ENCODE measurements around the gene TRMT10C. TPM values are rescaled to one million over a fixed set of nuclear protein-coding genes. Genes with fewer than 3 reads are reported as not detected.

Gene TRMT10C
- total RNA-seq, 2 donors from 2014 or later = 13.7 to 13.9 TPM

DNA sequence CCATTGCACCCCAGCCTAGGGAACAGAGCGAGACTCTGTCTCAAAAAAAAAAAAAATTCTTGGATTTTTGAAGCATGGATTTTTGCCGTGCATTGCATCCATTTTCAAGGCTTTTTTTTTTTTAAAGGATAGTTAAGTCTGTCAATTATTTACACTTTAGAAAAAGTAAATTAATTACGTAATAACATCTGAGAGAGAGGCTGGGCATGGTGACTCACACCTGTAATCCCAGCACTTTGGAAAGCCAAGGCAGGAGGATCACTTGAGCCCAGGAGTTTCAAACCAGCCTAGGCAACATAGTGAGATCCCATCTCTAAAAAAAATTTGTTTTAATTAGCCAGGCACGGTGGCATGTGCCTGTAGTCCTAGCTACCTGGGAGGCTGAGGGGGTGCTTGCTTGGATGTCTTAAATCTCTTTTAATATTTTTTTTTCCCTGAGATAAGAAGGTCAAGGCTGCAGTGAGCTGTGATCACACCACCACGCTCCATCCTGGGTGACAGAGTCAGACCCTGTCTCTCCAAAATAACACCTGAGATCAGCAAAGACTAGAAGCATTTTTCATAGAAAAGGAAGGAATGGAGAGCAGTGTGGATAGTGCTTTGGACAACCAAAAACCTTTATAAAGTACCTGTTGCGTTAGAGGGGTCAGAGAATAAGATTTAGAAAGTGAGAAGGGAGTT, 41.8 kb upstream of the TRMT10C start:
- H3K27ac ChIP-seq = no peak overlapping the region

DNA sequence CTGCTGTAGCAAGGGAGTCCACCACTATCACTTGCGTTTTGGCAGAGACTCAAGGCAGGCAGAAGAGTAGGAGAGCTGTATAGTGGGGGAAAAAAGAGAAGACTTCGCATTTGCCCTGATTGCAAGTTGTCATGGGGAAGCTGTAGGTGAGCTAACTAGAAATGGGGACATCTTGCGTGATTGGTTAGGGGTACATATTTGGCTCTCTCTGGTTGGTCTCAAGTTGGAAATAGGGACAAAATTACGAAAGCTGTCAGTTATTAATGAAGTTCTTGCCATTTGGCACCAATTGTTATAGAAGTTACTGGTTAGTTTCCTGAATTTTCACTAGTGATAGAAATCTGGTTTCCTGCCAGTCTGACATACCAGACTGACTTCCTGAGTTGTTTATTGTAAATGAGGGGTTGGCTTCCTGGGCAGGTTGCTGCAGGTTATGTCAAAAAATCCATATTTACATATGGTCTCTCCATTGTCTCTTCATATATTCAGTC, 40.4 kb upstream of the TRMT10C start:
- intact Hi-C loops (cut with DNase I) = no loop called here
- H3K9me3 ChIP-seq = no peaks in the 10 kb centered on the region
- H3K36me3 ChIP-seq = no peaks in the 10 kb centered on the region
- TF ChIP-seq POLR2AphosphoS5 (IDR thresholded peaks at IDR 0.05) = no peak
- TF ChIP-seq POLR2A (IDR thresholded peaks at IDR 0.05) = no peak
- TF ChIP-seq, protein P1, sequence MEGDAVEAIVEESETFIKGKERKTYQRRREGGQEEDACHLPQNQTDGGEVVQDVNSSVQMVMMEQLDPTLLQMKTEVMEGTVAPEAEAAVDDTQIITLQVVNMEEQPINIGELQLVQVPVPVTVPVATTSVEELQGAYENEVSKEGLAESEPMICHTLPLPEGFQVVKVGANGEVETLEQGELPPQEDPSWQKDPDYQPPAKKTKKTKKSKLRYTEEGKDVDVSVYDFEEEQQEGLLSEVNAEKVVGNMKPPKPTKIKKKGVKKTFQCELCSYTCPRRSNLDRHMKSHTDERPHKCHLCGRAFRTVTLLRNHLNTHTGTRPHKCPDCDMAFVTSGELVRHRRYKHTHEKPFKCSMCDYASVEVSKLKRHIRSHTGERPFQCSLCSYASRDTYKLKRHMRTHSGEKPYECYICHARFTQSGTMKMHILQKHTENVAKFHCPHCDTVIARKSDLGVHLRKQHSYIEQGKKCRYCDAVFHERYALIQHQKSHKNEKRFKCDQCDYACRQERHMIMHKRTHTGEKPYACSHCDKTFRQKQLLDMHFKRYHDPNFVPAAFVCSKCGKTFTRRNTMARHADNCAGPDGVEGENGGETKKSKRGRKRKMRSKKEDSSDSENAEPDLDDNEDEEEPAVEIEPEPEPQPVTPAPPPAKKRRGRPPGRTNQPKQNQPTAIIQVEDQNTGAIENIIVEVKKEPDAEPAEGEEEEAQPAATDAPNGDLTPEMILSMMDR (IDR thresholded peaks at IDR 0.05) = no peak
- H3K4me1 ChIP-seq (replicated peaks) = no peaks in the 10 kb centered on the region
- no peak for DNase-seq (ENCODE audit: low spot score)
- H3K4me3 ChIP-seq = no peak overlapping the region
- H3K27me3 ChIP-seq (replicated peaks; ENCODE audit: insufficient read depth) = no peaks in the 10 kb centered on the region
- WGBS = 52% methylated on average over 4 of the region's 4 CpGs
- no peak overlapping the region for H3K27ac ChIP-seq

More for the DNA sequence above, 41.8 kb upstream of the TRMT10C start:
- WGBS = 86% methylated on average over 6 of the region's 6 CpGs
- no peaks in the 10 kb centered on the region for H3K4me1 ChIP-seq (replicated peaks)
- H3K4me3 ChIP-seq = no peak overlapping the region
- TF ChIP-seq, protein P1 (IDR thresholded peaks at IDR 0.05) = no peak
- TF ChIP-seq POLR2AphosphoS5 (IDR thresholded peaks at IDR 0.05) (no peak), POLR2A (IDR thresholded peaks at IDR 0.05) (no peak)
- DNase-seq (ENCODE audit: low spot score) = no peak
- intact Hi-C loops (cut with DNase I) = loop anchor here (10.0 kb wide), 1 partner anchor 165 kb away; the partner anchor contains the start of gene RPL24
- H3K27me3 ChIP-seq (replicated peaks; ENCODE audit: insufficient read depth) = no peaks in the 10 kb centered on the region
- no peaks in the 10 kb centered on the region for H3K36me3 ChIP-seq
- H3K9me3 ChIP-seq = no peaks in the 10 kb centered on the region

DNA sequence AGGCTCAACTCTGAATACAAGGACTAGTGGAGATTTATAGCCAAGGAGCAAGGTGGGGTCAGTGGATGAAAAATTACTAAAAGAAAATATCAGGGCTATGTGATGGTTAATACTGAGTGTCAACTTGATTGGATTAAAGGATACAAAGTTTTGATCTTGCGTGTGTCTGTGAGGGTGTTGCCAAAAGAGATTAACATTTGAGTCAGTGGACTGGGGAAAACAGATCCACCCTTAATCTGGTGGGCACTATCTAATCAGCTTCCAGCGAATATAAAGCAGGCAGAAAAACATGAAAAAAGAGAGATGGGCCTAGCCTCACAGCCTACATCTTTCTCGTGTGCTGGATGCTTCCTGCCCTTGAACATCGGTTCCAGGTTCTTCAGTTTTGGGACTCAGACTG, 34.2 kb upstream of the TRMT10C start:
- no peak for DNase-seq (ENCODE audit: low spot score)
- intact Hi-C loops (cut with DNase I) = no loop called here
- TF ChIP-seq, protein P1 (IDR thresholded peaks at IDR 0.05) = no peak
- TF ChIP-seq POLR2A (IDR thresholded peaks at IDR 0.05) (no peak), POLR2AphosphoS5 (IDR thresholded peaks at IDR 0.05) (no peak)
- WGBS = 85% methylated on average over 4 of the region's 4 CpGs
- Histone ChIP-seq H3K27ac (no peak overlapping the region), H3K9me3 (no peaks in the 10 kb centered on the region), H3K36me3 (no peaks in the 10 kb centered on the region), H3K4me1 (replicated peaks) (no peaks in the 10 kb centered on the region), H3K4me3 (no peak overlapping the region), H3K27me3 (replicated peaks; ENCODE audit: insufficient read depth) (no peaks in the 10 kb centered on the region)

DNA sequence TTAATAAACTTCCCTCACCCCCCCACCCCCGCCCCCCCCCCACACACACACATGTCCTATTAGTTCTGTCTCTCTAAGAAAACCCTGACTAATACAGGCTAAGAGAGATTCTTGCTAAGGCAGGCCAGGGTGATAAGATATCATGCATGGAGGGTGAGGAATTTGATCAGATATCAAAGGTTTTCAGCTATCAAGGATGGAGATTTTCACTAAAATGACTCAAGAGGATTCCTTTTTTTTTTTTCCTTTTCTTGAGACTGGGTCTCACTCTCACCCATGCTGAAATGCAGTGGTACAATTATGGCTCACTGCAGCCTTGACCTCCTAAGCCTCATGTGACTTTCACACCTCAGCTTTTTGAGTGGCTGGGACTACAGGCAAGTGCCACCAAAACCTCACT, 33.8 kb upstream of the TRMT10C start:
- H3K9me3 ChIP-seq = no peaks in the 10 kb centered on the region
- TF ChIP-seq POLR2AphosphoS5 (IDR thresholded peaks at IDR 0.05) (no peak), POLR2A (IDR thresholded peaks at IDR 0.05) (no peak)
- TF ChIP-seq, protein P1 (IDR thresholded peaks at IDR 0.05) = no peak
- H3K4me1 ChIP-seq (replicated peaks) = no peaks in the 10 kb centered on the region
- H3K36me3 ChIP-seq = no peaks in the 10 kb centered on the region
- WGBS = 18% methylated on average over 1 of the region's 1 CpG
- DNase-seq (ENCODE audit: low spot score) = no peak
- H3K27ac ChIP-seq = no peak overlapping the region
- intact Hi-C loops (cut with DNase I) = no loop called here
- no peaks in the 10 kb centered on the region for H3K27me3 ChIP-seq (replicated peaks; ENCODE audit: insufficient read depth)
- no peak overlapping the region for H3K4me3 ChIP-seq
